Sigmoid colon (tissue), 7 donors: ENCODE measurements around the gene SLC7A6OS. TPM values are rescaled to one million over a fixed set of nuclear protein-coding genes. Genes with fewer than 3 reads are reported as not detected.

ENCODE experiments used
- DNase-seq: peaks from one replicate; pipeline ENCODE4 v3.0.0-alpha.2; 2019
- H3K27ac ChIP-seq, 4 donors: fragments of 200-600 bp; sonication (generic); one replicate each; pipeline ENCODE4 v1.5.1; 2016 to 2019; ENCODE audit warnings: mild to moderate bottlenecking in 1 of 4
- H3K27me3 ChIP-seq, 3 donors: fragments of 200-600 bp; sonication (generic); one replicate each; pipeline ENCODE4 v1.5.1; 2019; ENCODE audit warnings: mild to moderate bottlenecking in 1 of 3
- H3K36me3 ChIP-seq, 4 donors: fragments of 200-600 bp; sonication (generic); one replicate each; pipeline ENCODE4 v1.5.1; 2016 to 2019
- H3K4me1 ChIP-seq, 4 donors: fragments of 200-600 bp; sonication (generic); one replicate each; pipeline ENCODE4 v1.5.1; 2017 to 2019
- H3K4me3 ChIP-seq, 4 donors: fragments of 200-600 bp; sonication (generic); one replicate each; pipeline ENCODE4 v1.5.1; 2017 to 2019; ENCODE audit warnings: mild to moderate bottlenecking in 2 of 4, moderate library complexity in 1 of 4
- H3K9me3 ChIP-seq, 4 donors: fragments of 200-600 bp in 3 of 4; sonication (generic) in 3 of 4; one replicate each; pipeline versions ENCODE4 v1.5.1 to v1.6.1; 2013 to 2019
- EP300 ChIP-seq, 4 donors: sonication (generic); formaldehyde crosslinking; IDR thresholded peaks; one replicate each; pipeline ENCODE4 v1.6.1; 2017; ENCODE audit warnings: antibody characterized with exemption in 4 of 4
- POLR2A ChIP-seq, 2 donors: fragments of 450-650 bp; IDR thresholded peaks; one replicate each; pipeline ENCODE4 v1.6.1; 2016; ENCODE audit warnings: antibody characterized with exemption in 2 of 2, mild to moderate bottlenecking in 2 of 2, moderate library complexity in 2 of 2
- POLR2AphosphoS5 ChIP-seq, 4 donors: sonication (generic); formaldehyde crosslinking; IDR thresholded peaks; one replicate each; pipeline ENCODE4 v1.6.1; 2017; ENCODE audit warnings: antibody characterized with exemption in 4 of 4
- WGBS, 2 donors: extraction: QIAGEN DNeasy Blood & Tissue Kit; methylation state at CpG; one replicate each; pipeline ENCODE4 v1.1.7; 2013; 5-methylcytosine and 5-hydroxymethylcytosine counted together
- intact Hi-C: fragments of 100-400 bp; cut with DNase I; formaldehyde crosslinking; loops from one replicate; pipeline ENCODE4 v1.15.1; 2023
- polyA plus RNA-seq, 3 donors: library from polyadenylated mRNA; stranded (reverse); fragments of 200-250 nt; gene quantifications; one replicate each; pipeline ENCODE4 v1.2.3, GENCODE V29; 2013
- total RNA-seq, 4 donors: library from RNA; depleted of rRNA; stranded (reverse); fragments of >200 nt; gene quantifications; one replicate each; pipeline ENCODE4 v1.1.0, GENCODE V29; 2016
- TF ChIP-seq, protein P1 (sequence below), 4 experiments: fragments of 450-650 bp in 3 of 4; fragments of 200-600 bp in 1 of 4; IDR thresholded peaks; one replicate each; pipeline ENCODE4 v1.5.1; 2016 to 2019; ENCODE audit warnings: antibody characterized with exemption in 4 of 4, mild to moderate bottlenecking in 3 of 4, moderate library complexity in 2 of 4
- donor health status: healthy with polysubstance abuse.
- donor health status: Bipolar disorder and iron deficiency.
- donor health status: healthy.

Gene SLC7A6OS
- total RNA-seq (10 to 100 TPM in 3 of 4 donors, 1 to 10 TPM in 1; 9.5 to 20.8 (median 11.8) TPM), polyA plus RNA-seq (1 to 10 TPM; 4.8 to 10.0 (median 6.5) TPM)

GRCh38 chr16:68310774-68311511, at the start of gene SLC7A6OS, which contains the start of gene PRMT7:
Gene SLC7A6OS (minus strand): TSS chr16:68310946. CDS start chr16:68310926, 20 bp downstream.
Gene PRMT7 (plus strand): TSS chr16:68311019. CDS start chr16:68315980, 4,961 bp downstream.
- intact Hi-C loops, result loop anchor here (5.0 kb wide), 1 partner anchor 49 kb away; the partner anchor contains the start of gene SLC7A6
- 0 to 1% methylated on average over 62 of the region's 62 CpGs for WGBS, 2 donors
- H3K4me1 ChIP-seq, result peaks cover 0 to 32% (median 26%) of the 10 kb centered on the region in 4 donors

DNA sequence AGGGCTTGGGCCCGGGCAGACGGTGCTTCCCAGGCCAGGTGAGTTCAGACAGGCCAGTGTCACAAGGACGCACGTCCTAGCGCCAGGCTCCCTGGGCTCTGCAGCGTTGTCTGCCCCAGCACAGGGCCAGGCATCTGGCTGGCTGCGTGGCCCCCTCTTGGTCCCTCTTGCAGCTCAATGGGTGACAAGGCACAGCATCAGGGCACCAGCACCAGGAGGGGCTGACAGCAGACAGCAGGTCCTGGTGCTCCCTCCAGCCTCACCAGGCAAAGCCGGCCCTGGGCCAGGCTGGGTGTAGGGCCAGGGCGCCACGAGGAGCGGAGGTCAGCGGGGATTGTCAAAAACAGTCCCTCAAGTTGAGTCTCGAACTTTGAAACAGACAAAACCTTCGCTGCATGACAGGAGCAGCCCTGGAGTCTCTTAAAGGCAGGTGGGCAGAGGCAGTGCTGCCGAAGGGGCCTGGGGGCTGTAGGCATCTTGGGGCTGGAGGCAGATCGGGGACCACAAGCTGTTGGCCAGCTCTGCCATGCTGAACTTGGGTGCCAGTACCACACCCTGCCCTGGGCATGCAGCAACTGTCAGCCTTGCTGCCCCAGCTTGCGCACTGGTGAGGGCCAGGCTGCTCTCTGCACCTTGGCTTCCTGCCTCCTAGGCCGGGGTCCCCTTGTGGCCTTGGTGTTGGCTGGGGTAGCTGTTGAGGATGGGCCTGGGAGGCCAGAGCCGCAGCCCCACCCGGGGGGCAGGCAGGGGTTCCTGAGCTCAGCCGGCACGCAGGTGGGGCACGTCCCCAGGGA, 48.8 kb upstream of the SLC7A6OS start:
- Histone ChIP-seq H3K27me3 (peaks cover 0 to 12% (median under 1%) of the 10 kb centered on the region in 3 donors), H3K4me1 (peaks cover 0 to 12% (median 0%) of the 10 kb centered on the region in 4 donors), H3K36me3 (peaks cover 8 to 52% (median 34%) of the 10 kb centered on the region in 4 donors), H3K9me3 (no peaks in the 10 kb centered on the region), H3K27ac (no peak overlapping the region), H3K4me3 (no peak overlapping the region)
- WGBS, 2 donors, result 85 to 90% methylated on average over 23 of the region's 23 CpGs
- no peak for DNase-seq
- intact Hi-C loops, result no loop called here
- TF ChIP-seq POLR2AphosphoS5 (IDR thresholded peaks at IDR 0.05) (no peak), POLR2A (IDR thresholded peaks at IDR 0.05) (no peak), EP300 (IDR thresholded peaks at IDR 0.05) (no peak)
- TF ChIP-seq, protein P1, sequence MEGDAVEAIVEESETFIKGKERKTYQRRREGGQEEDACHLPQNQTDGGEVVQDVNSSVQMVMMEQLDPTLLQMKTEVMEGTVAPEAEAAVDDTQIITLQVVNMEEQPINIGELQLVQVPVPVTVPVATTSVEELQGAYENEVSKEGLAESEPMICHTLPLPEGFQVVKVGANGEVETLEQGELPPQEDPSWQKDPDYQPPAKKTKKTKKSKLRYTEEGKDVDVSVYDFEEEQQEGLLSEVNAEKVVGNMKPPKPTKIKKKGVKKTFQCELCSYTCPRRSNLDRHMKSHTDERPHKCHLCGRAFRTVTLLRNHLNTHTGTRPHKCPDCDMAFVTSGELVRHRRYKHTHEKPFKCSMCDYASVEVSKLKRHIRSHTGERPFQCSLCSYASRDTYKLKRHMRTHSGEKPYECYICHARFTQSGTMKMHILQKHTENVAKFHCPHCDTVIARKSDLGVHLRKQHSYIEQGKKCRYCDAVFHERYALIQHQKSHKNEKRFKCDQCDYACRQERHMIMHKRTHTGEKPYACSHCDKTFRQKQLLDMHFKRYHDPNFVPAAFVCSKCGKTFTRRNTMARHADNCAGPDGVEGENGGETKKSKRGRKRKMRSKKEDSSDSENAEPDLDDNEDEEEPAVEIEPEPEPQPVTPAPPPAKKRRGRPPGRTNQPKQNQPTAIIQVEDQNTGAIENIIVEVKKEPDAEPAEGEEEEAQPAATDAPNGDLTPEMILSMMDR (IDR thresholded peaks at IDR 0.05), result no peak

More at GRCh38 chr16:68310774-68311511, at the start of gene SLC7A6OS, which contains the start of gene PRMT7:
- TF ChIP-seq EP300 (IDR thresholded peaks at IDR 0.05) (peak in 1 of 4 donors; percentile 30), POLR2A (IDR thresholded peaks at IDR 0.05) (peak; percentile 73 to 82), POLR2AphosphoS5 (IDR thresholded peaks at IDR 0.05) (peak; percentile 81 to 94 (median 92))
- TF ChIP-seq, protein P1 (IDR thresholded peaks at IDR 0.05), result peak in 1 of 4 experiments; percentile 21
- DNase-seq, result peak; percentile 93
- H3K9me3 ChIP-seq, result no peaks in the 10 kb centered on the region
- no peaks in the 10 kb centered on the region for H3K27me3 ChIP-seq
- peak within 1 kb of the TSS; percentile 79 to 84 (median 80) for H3K27ac ChIP-seq
- peak within 1 kb of the TSS; percentile 67 to 88 (median 73) for H3K4me3 ChIP-seq
- peaks cover 2 to 39% (median 2%) of the 10 kb centered on the region in 4 donors for H3K36me3 ChIP-seq

DNA sequence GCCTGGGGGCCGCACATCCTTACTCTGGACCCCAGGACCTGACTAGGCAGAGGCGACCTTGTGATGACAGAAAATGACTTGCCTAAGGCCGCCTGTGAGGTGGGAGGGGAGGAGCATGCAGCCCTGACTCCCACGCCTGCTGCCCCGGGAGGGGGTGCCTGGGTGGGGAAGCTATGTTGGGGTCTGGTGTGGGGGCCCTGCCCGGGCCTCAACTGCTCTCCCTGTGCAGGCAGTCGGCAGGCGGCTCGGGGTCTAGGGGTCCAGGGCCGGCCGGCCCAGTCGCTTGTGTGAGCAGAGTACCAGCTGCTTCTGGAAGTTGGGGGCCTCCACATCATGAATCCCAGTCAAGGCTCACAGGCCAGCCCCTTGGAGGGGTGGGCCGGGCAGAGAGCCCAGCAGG, 48.2 kb upstream of the SLC7A6OS start:
- DNase-seq, result no peak
- Histone ChIP-seq H3K36me3 (peaks cover 8 to 58% (median 39%) of the 10 kb centered on the region in 4 donors), H3K27me3 (peaks cover 0 to 6% (median 0%) of the 10 kb centered on the region in 3 donors), H3K9me3 (no peaks in the 10 kb centered on the region), H3K4me3 (no peak overlapping the region), H3K27ac (no peak overlapping the region), H3K4me1 (peaks cover 0 to 12% (median 0%) of the 10 kb centered on the region in 4 donors)
- intact Hi-C loops, result no loop called here
- WGBS, 2 donors, result 92% methylated on average over 13 of the region's 13 CpGs
- no peak for TF ChIP-seq EP300 (IDR thresholded peaks at IDR 0.05)
- TF ChIP-seq, protein P1 (IDR thresholded peaks at IDR 0.05), result no peak
- no peak for TF ChIP-seq POLR2A (IDR thresholded peaks at IDR 0.05)
- no peak for TF ChIP-seq POLR2AphosphoS5 (IDR thresholded peaks at IDR 0.05)

- peaks cover 8 to 68% (median 49%) of the 10 kb centered on the region in 4 donors for H3K36me3 ChIP-seq
- TF ChIP-seq, protein P1 (IDR thresholded peaks at IDR 0.05), result no peak
- TF ChIP-seq POLR2A (IDR thresholded peaks at IDR 0.05), result no peak
- DNase-seq, result no peak
- H3K27ac ChIP-seq, result no peak overlapping the region
- intact Hi-C loops, result no loop called here
- no peaks in the 10 kb centered on the region for H3K9me3 ChIP-seq
- no peak overlapping the region for H3K4me3 ChIP-seq
- 92 to 94% methylated on average over 11 of the region's 11 CpGs for WGBS, 2 donors
- H3K27me3 ChIP-seq, result no peaks in the 10 kb centered on the region
- peaks cover 0 to 11% (median 0%) of the 10 kb centered on the region in 4 donors for H3K4me1 ChIP-seq
Observed at GRCh38 chr16:68357923-68358322, 47.2 kb upstream of the SLC7A6OS start.
